ENCODE data around the gene PPP3CA. TPM values are rescaled to one million over a fixed set of nuclear protein-coding genes. Genes with fewer than 3 reads are reported as not detected.

PPP3CA gene
- total RNA-seq, 1 experiment from 2014 or later: 31.0 TPM

DNA sequence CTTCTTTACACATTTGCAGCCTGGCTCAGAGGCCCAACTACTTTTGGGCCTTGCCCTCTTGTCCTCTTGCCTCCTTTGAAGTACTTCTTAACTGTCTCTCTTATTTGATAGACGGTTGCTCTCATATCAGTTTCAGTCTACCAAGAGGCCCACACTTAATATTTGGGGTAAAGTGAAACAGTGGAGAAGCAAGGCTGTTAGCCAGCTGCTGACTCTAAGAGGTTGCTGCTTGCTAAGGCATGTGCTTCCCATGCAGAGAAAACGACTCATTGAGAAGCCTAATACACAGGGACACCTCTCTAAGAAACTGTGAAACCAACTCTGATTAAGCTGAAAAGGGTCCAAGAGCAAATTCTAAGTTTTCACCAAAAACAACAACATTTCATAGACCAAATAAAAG is 94.6 kb downstream of the PPP3CA start:
- Histone ChIP-seq H3K4me3 (ENCODE audit: low read depth in 2 of 2, low read length in 2 of 2) (no peak overlapping the region), H3K4me1 (ENCODE audit: control insufficient read depth, insufficient read depth, low read length) (no peaks in the 10 kb centered on the region; the same call in 1 of the 2 replicates), H3K27me3 (ENCODE audit: control insufficient read depth, insufficient read depth, low read length) (no peaks in the 10 kb centered on the region), H3K9me3 (ENCODE audit: control insufficient read depth, insufficient read depth, low read depth, low read length) (no peaks in the 10 kb centered on the region), H3K27ac (ENCODE audit: low read length) (no peak overlapping the region), H3K36me3 (ENCODE audit: control insufficient read depth, insufficient read depth, low read length) (no peaks in the 10 kb centered on the region)
- ATAC-seq (no peak), DNase-seq (ENCODE audit: low read depth, low spot score) (no peak)
- ChIA-PET CTCF (no interaction called here), POLR2A (no interaction called here)
- in situ Hi-C loops (cut with HindIII; ENCODE audit: low pct_unique_long_range_greater_than_20kb, low sequenced_read_pairs): no loop called here
- intact Hi-C loops (cut with micrococcal nuclease; ENCODE audit: unreplicated experiment): no loop called here
- no peak for TF ChIP-seq SIN3A (IDR thresholded peaks at IDR 0.05; ENCODE audit: borderline replicate concordance, insufficient read depth, low read depth, low read length)
- TF ChIP-seq, protein P1, sequence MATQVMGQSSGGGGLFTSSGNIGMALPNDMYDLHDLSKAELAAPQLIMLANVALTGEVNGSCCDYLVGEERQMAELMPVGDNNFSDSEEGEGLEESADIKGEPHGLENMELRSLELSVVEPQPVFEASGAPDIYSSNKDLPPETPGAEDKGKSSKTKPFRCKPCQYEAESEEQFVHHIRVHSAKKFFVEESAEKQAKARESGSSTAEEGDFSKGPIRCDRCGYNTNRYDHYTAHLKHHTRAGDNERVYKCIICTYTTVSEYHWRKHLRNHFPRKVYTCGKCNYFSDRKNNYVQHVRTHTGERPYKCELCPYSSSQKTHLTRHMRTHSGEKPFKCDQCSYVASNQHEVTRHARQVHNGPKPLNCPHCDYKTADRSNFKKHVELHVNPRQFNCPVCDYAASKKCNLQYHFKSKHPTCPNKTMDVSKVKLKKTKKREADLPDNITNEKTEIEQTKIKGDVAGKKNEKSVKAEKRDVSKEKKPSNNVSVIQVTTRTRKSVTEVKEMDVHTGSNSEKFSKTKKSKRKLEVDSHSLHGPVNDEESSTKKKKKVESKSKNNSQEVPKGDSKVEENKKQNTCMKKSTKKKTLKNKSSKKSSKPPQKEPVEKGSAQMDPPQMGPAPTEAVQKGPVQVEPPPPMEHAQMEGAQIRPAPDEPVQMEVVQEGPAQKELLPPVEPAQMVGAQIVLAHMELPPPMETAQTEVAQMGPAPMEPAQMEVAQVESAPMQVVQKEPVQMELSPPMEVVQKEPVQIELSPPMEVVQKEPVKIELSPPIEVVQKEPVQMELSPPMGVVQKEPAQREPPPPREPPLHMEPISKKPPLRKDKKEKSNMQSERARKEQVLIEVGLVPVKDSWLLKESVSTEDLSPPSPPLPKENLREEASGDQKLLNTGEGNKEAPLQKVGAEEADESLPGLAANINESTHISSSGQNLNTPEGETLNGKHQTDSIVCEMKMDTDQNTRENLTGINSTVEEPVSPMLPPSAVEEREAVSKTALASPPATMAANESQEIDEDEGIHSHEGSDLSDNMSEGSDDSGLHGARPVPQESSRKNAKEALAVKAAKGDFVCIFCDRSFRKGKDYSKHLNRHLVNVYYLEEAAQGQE (IDR thresholded peaks at IDR 0.05; ENCODE audit: insufficient read depth in 1 of 2, low read depth in 2 of 2, low read length in 1 of 2): no peak
- TF ChIP-seq, protein P2, sequence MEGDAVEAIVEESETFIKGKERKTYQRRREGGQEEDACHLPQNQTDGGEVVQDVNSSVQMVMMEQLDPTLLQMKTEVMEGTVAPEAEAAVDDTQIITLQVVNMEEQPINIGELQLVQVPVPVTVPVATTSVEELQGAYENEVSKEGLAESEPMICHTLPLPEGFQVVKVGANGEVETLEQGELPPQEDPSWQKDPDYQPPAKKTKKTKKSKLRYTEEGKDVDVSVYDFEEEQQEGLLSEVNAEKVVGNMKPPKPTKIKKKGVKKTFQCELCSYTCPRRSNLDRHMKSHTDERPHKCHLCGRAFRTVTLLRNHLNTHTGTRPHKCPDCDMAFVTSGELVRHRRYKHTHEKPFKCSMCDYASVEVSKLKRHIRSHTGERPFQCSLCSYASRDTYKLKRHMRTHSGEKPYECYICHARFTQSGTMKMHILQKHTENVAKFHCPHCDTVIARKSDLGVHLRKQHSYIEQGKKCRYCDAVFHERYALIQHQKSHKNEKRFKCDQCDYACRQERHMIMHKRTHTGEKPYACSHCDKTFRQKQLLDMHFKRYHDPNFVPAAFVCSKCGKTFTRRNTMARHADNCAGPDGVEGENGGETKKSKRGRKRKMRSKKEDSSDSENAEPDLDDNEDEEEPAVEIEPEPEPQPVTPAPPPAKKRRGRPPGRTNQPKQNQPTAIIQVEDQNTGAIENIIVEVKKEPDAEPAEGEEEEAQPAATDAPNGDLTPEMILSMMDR (IDR thresholded peaks at IDR 0.05): no peak
- TF ChIP-seq TCF7L2 (IDR thresholded peaks at IDR 0.05; ENCODE audit: low read depth, low read length): no peak
- no peak for TF ChIP-seq POLR2AphosphoS5 (IDR thresholded peaks at IDR 0.05; ENCODE audit: low read depth, low read length)
- BruUV-seq (replicated peaks): no TSS peak

DNA sequence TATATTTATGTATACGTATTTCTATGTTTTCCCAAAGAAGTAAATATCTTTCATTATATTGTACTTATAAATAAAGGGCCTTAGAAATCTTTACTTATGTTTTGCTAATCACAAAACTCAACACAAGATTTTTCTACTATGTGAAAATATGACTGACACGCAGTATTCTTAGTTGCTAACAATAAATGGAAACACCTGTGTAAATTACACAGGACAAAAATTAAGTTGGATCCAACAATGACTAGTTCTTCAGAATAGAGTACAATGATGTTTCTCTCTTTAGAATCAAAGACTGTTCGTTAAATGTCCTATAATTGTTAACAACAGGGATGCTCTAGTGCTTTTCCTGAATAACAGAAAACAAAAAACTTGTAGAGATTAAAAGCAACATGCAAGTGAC is 96.1 kb downstream of the PPP3CA start:
- H3K4me3 ChIP-seq (ENCODE audit: low read depth in 2 of 2, low read length in 2 of 2): no peak overlapping the region
- no peaks in the 10 kb centered on the region for H3K36me3 ChIP-seq (ENCODE audit: control insufficient read depth, insufficient read depth, low read length)
- in situ Hi-C loops (cut with HindIII; ENCODE audit: low pct_unique_long_range_greater_than_20kb, low sequenced_read_pairs): no loop called here
- ATAC-seq (no peak), DNase-seq (ENCODE audit: low read depth, low spot score) (no peak)
- ChIA-PET POLR2A (no interaction called here), CTCF (no interaction called here)
- H3K27ac ChIP-seq (ENCODE audit: low read length): no peak overlapping the region
- intact Hi-C loops (cut with micrococcal nuclease; ENCODE audit: unreplicated experiment): no loop called here
- no peaks in the 10 kb centered on the region for H3K9me3 ChIP-seq (ENCODE audit: control insufficient read depth, insufficient read depth, low read depth, low read length)
- no peak for TF ChIP-seq SIN3A (IDR thresholded peaks at IDR 0.05; ENCODE audit: borderline replicate concordance, insufficient read depth, low read depth, low read length)
- no peak for TF ChIP-seq POLR2AphosphoS5 (IDR thresholded peaks at IDR 0.05; ENCODE audit: low read depth, low read length)
- TF ChIP-seq, protein P2 (IDR thresholded peaks at IDR 0.05): no peak
- TF ChIP-seq TCF7L2 (IDR thresholded peaks at IDR 0.05; ENCODE audit: low read depth, low read length): no peak
- TF ChIP-seq, protein P1 (IDR thresholded peaks at IDR 0.05; ENCODE audit: insufficient read depth in 1 of 2, low read depth in 2 of 2, low read length in 1 of 2): no peak
- H3K4me1 ChIP-seq (ENCODE audit: control insufficient read depth, insufficient read depth, low read length): no peaks in the 10 kb centered on the region; the same call in 1 of the 2 replicates
- BruUV-seq (replicated peaks): no TSS peak
- no peaks in the 10 kb centered on the region for H3K27me3 ChIP-seq (ENCODE audit: control insufficient read depth, insufficient read depth, low read length)
